Stimulated activated CD4-positive, alpha-beta T cell treated with anti-CD3 and anti-CD28 coated beads, Interleukin-4, amount 100 ng/mL, for 1 hour (primary cell): ENCODE results near the gene THBS3.
"Not testable (repeated sequence)": the region's sequence is repeated elsewhere in the genome, so short reads cannot be mapped to it uniquely, and the experiment has no call there.

Experiments
- DNase-seq: peaks from one replicate; pipeline ENCODE4 v3.0.0-alpha.2; 2020

Gene THBS3

DNA sequence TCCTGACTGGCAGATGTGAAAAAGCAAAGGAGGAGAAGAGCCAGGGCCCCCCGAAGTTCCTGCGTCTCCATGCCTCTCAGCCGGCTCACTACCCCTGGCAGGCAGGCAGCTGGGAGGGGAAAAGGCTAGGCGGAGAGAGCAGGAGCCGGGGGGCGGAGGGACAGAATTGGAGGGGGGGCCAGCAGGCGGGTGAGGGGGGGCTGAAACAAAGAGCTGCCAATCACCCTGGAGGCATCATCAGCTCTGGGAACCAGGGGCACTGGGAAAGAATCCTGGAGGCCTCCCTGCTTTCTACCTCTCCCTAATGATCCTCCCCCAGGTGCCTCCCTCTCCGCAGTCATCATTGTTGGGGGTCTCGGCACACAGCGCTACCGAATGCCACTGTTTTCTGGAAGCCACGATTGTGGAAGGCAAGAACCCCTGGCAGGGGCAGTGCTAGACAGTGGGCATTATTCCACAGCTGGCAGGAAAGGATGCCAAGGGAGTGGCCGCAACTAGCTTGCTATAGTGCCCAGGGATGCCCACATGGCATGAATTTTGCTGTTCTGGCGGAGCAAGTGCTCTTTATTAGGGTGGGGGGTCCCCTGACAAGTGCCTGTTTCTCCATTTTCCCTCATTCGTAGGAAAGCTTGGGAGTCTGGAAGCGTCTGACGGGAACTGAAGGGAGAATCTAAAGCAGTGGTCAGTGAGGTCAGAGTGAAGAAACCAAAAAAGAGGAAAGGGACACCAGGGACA lies at the start of gene THBS3:
THBS3 (minus strand) TSS at position 92 of the 735 bp plus-strand sequence; CDS start at position 71, 21 bp downstream.
- DNase-seq, result no peak

GRCh38 chr1:155256058-155256852 lies 48.6 kb upstream of the THBS3 start:
- no peak for DNase-seq

GRCh38 chr1:155255243-155256007 lies 47.7 kb upstream of the THBS3 start, which contains the start of gene ENTREP3:
TSS of gene ENTREP3 (minus strand) at chr1:155255483. CDS start at chr1:155254877, 606 bp downstream.
- peak; percentile 78 for DNase-seq

DNA sequence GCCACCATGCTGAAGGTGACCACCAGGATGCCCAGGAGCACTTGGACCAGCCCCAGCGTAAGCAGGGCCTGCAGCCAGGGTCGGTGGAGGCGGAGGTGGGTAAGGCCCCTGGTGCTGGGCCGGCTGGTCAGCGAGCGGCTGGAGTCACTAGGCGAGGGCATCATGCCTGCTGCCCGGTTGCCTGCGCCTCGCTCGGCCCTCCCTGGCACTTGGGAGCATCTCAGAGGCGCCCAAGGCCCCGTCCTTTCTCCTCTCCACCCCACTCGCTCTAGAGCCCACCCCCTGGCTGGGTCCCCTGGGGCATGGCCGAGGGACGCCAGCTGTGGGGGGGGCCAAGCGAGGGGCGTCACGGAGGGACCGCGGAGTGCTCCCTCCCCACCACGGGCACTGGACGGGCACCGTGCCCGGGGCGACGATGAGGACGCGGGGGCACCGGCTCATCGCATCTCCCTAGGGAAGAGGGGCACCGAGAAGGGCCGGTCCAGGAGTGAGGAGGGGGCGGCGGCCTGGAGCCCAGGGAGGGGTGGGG lies 47.1 kb upstream of the THBS3 start:
- DNase-seq, result no peak

- DNase-seq, result no peak
These were observed 46.6 kb upstream of the THBS3 start for GRCh38 chr1:155254228-155254713.

DNA sequence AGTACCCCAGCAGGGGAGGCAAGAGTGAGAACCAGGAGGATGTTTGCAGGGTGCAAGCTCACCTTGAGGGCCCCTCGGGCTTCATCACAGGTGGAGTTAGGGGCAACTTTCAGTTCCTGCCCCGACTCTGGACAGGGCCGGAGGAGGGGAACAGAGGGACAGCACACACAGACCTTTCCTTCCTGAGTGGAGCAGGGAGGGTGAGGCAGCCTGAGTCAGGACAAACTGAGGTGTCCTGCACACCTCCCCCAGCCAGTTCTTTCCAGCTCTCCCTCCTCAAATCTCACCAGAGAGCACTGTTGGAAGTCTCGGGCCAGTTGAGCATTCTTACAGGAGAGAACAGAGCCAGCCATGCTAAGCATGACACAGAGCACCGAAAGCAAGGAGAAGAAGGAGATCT lies 46.1 kb upstream of the THBS3 start:
- DNase-seq, result no peak

GRCh38 chr1:155253208-155253607 lies 45.5 kb upstream of the THBS3 start:
- no peak for DNase-seq

DNA sequence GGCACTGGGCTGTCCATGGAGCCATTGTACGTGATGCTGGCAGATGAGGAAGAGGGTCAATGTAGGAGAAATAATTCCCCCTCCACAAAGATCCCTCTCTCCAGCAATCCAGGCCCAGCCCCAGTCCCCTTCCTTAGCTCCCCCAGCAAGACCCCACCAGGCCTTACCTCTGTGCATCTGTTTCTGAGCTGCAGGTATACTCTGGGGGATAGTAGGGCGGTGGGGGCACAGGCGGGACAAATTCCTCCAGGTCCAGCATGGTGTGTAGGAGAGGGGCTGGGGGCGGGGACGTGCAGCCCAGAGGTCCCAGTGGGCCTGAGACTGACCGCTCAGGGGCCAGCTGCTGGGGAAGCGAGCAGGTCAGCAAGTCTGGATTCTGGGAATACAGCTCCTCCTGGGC lies 43.9 kb upstream of the THBS3 start:
- DNase-seq, result no peak

DNA sequence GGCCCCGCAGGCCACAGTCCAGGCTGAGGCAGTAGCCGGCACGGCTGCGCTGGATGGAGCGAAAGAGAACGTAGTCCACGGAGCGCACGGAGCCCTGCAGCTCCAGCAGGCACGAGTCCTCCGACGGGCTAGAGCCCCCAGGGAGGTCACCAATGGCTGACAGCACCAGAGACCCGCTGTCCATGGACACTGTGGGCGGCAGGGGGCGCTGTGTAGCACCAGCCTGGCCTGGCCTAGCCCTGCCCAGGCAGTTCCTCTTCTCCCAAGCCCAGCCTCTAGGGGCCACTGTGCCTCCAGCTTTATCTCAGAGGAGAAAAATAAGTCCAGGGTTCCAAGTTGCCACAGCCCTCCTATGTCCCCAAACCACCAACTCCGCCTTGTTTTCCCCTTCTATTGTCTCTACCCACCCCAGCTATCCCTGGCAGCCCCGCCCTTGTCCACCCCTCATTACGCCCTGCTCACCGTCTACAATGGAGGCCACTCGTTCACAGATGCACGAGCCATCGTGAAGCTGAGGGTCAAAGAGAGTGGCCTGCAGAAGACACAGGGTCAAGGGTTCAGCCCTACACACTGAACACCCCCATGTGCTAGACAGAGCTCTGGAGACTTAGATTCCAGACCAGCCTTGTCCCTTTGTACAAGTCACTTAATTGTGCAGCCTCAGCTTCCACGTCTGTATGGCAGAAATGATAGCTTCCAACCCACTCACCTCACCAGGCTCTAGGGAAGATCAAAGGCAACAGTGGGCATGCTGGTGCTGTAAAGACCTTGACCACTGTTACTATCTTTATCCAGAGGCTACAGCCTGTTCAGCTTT lies 43.1 kb upstream of the THBS3 start:
- DNase-seq, result peak; percentile 98

GRCh38 chr1:155250246-155250632 lies 42.5 kb upstream of the THBS3 start:
- DNase-seq, result no peak

GRCh38 chr1:155247667-155248553 lies 40.2 kb upstream of the THBS3 start:
- no peak for DNase-seq

- DNase-seq, result not testable (repeated sequence)
These were observed 39.1 kb upstream of the THBS3 start for GRCh38 chr1:155246796-155247195.

GRCh38 chr1:155245163-155245524 lies 37.4 kb upstream of the THBS3 start:
- DNase-seq, result no peak

DNA sequence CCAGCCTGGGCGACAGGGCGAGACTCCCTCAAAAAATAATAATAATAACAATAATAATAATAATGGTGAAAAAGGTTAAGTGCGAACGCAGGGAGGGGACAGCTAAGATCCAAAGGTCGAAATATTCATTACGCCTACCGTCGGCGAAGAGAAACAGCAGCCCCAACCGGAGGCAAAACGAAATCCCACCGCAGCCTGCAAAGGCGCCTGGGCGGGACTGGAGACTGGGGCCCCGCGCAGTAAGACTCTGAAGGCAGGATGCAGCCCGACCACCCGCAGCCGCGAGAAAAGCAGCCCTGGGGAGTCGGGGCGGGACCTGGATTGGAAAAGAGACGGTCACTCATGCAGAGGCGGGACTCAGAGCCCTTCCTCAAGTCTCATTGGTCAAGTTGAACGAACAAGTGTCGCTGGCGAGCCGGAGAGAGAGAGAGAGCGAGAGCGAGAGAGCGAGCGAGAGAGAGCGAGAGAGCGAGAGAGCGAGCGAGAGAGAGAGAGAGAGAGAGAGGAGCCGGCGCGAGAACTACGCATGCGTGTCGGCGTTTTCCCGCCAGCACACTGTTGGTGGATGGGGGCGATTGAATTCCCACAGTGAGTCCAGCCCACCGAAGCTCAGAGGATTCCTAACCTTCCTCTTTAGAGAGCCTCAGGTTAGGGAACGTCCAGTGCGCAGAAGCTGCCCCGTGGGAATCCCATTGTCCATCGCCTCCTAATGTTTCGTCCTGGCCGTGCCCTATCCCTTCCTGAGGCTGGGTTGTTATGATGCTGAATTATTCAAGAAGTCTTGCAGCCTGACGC lies 36.9 kb upstream of the THBS3 start:
- DNase-seq, result peak; percentile 84

- no peak for DNase-seq
These were observed 35.2 kb upstream of the THBS3 start for GRCh38 chr1:155242805-155243358.

DNA sequence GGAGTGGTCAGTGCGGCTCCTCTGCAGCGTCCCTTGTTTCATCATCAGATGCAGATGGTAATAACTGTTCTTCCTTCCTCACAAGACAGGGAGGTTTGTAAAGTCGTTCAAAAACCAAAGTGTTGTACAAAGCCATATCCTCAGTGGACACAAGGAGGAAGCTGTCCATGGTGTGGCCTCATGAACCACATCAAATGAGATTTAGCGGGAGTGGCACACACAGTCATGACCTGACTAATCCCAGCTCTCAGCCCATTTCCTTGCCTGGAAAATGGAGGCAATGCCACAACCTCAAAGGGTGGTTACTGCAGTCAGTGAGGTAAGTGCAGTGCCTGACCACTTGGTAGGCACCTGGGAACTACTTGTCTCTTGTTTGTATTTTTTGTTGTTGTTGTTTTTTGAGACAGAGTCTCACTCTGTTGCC lies 34.2 kb upstream of the THBS3 start:
- DNase-seq, result no peak

- DNase-seq, result peak; percentile 42
These were observed 33.5 kb upstream of the THBS3 start for GRCh38 chr1:155241069-155241679.

DNA sequence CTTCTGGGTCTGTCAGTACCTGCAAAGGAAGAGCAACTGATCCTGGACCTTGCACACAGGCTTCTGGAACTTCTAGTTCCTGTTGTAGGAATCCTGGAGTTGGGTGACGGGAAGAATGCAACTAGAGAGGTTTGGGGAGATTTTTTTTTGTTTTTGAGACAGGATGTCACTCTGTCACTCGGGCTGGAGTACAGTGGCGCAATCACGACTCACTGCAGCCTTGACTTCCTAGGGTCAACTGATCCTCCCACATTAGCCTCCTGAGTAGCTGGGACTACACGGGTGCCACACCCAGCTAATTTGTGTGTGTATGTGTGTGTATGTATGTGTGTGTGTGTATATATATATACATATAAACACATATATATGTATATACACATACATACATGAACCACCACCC lies 28.8 kb upstream of the THBS3 start:
- no peak for DNase-seq

DNA sequence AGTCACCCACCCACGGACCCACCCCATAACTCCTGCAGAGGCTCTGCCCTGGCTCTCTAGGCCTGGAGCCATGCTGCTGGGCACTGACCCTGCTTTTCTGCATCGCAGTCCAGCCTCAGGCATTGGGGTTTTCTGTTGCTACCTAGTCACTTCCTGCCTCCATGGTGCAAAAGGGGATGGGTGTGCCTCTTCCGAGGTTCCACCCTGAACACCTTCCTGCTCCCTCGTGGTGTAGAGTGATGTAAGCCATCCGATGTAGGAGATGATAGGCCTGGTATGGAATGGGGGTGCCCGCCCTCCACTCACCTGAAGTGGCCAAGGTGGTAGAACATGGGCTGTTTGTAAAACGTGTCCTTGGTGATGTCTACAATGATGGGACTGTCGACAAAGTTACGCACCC lies 27.7 kb upstream of the THBS3 start:
- not testable (repeated sequence) for DNase-seq
